NCI-H146 treated with DMSO at 0.1 percent for 48 hours (cell line): ENCODE results near the gene LGALSL.
A peak's percentile ranks its signal among the peaks of the same experiment; 100 is the strongest.

Experiments used
- DNase-seq: peaks from one replicate; lab custom pipeline; 2025; ENCODE audit not compliant: unreplicated experiment; lab: John Stamatoyannopoulos, UW

Gene LGALSL

GRCh38 chr2:64453770-64454385 is at the start of gene LGALSL:
Gene LGALSL (plus strand): TSS chr2:64454162. CDS start chr2:64454546, 384 bp downstream.
- peak; percentile 53 for DNase-seq

- no peak for DNase-seq
Observed at GRCh38 chr2:64404743-64405142, 49.2 kb upstream of the LGALSL start.

GRCh38 chr2:64405581-64406406 is 48.2 kb upstream of the LGALSL start:
- no peak for DNase-seq

GRCh38 chr2:64406407-64406774 is 47.6 kb upstream of the LGALSL start:
- DNase-seq: no peak

GRCh38 chr2:64408031-64408430 is 45.9 kb upstream of the LGALSL start:
- no peak for DNase-seq

- no peak for DNase-seq
Observed at GRCh38 chr2:64410671-64411070, 43.3 kb upstream of the LGALSL start.

- no peak for DNase-seq
Observed at GRCh38 chr2:64412671-64413070, 41.3 kb upstream of the LGALSL start.

- no peak for DNase-seq
Observed at GRCh38 chr2:64414736-64415435, 39.1 kb upstream of the LGALSL start.

GRCh38 chr2:64417624-64418023 is 36.3 kb upstream of the LGALSL start:
- DNase-seq: no peak

GRCh38 chr2:64419596-64420165 is 34.3 kb upstream of the LGALSL start:
- DNase-seq: no peak

- DNase-seq: no peak
Observed at GRCh38 chr2:64420677-64421076, 33.3 kb upstream of the LGALSL start.

GRCh38 chr2:64421201-64421600 is 32.8 kb upstream of the LGALSL start:
- DNase-seq: no peak

GRCh38 chr2:64422466-64422865 is 31.5 kb upstream of the LGALSL start:
- no peak for DNase-seq

GRCh38 chr2:64423303-64423702 is 30.7 kb upstream of the LGALSL start:
- DNase-seq: no peak

- no peak for DNase-seq
Observed at GRCh38 chr2:64424416-64424987, 29.5 kb upstream of the LGALSL start.

GRCh38 chr2:64426183-64426952 is 27.6 kb upstream of the LGALSL start:
- no peak for DNase-seq

GRCh38 chr2:64434039-64434657 is 19.8 kb upstream of the LGALSL start:
- DNase-seq: no peak

GRCh38 chr2:64437883-64438282 is 16.1 kb upstream of the LGALSL start:
- DNase-seq: no peak

- no peak for DNase-seq
Observed at GRCh38 chr2:64439194-64439593, 14.8 kb upstream of the LGALSL start.

GRCh38 chr2:64440843-64441242 is 13.1 kb upstream of the LGALSL start:
- no peak for DNase-seq
